ENCODE data around the gene SLC25A45.

DNA sequence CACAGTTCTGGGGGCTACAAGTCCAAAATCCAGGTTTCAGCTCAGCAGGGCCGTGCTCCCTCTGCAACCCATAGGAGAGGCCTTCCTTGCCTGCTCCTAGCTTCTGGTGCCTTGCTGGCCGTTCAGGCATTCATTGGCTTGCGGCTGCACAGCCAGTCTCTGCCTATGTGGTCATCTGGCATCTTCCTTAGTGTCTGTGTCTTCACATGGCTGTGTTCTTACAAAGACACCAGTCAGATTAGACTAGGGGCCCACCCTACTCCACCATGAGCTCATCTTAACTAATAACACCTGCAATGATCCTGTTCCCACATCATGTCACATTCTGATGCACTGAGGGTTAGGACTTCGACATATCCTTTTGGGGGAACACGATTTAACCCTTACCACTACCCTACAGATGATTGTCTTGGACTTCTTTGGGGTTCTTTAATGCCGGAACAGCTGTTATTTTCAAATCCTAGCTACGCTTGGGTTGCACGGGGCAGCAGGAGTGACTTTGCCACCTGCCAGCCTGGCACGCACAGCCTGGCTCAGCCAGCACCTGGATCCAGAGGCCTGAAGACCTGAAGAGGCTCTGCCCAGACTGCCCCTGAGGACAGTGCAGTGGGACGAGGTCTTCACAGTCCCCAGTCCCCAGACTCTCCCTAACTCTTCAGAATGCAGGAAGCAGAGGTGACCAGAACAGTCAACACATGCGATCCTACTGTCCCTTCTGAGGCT is 32.5 kb upstream of the SLC25A45 start:
- no peak for TF ChIP-seq GABPA (IDR thresholded peaks at IDR 0.05; ENCODE audit: low read depth)
- TF ChIP-seq, protein P1, sequence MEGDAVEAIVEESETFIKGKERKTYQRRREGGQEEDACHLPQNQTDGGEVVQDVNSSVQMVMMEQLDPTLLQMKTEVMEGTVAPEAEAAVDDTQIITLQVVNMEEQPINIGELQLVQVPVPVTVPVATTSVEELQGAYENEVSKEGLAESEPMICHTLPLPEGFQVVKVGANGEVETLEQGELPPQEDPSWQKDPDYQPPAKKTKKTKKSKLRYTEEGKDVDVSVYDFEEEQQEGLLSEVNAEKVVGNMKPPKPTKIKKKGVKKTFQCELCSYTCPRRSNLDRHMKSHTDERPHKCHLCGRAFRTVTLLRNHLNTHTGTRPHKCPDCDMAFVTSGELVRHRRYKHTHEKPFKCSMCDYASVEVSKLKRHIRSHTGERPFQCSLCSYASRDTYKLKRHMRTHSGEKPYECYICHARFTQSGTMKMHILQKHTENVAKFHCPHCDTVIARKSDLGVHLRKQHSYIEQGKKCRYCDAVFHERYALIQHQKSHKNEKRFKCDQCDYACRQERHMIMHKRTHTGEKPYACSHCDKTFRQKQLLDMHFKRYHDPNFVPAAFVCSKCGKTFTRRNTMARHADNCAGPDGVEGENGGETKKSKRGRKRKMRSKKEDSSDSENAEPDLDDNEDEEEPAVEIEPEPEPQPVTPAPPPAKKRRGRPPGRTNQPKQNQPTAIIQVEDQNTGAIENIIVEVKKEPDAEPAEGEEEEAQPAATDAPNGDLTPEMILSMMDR (IDR thresholded peaks at IDR 0.05; ENCODE audit: insufficient read depth, low read length): no peak
